Esophagus (tissue), 2 donors: ENCODE measurements around the gene TFDP2. TPM values are rescaled to one million over a fixed set of nuclear protein-coding genes. Genes with fewer than 3 reads are reported as not detected.
"Not testable (repeated sequence)": the region's sequence is repeated elsewhere in the genome, so short reads cannot be mapped to it uniquely, and the experiment has no call there.

Experiments
- H3K27ac ChIP-seq, 2 donors: one replicate each; pipeline ENCODE4 v1.5.1; 2013; ENCODE audit warnings: low read depth in 2 of 2, mild to moderate bottlenecking in 2 of 2, inconsistent platforms in 1 of 2, low read length in 1 of 2, moderate library complexity in 1 of 2
- H3K27me3 ChIP-seq, 2 donors: one replicate each; pipeline ENCODE4 v1.6.1; 2013; ENCODE audit warnings: low read length in 2 of 2, control low read depth in 1 of 2, mild to moderate bottlenecking in 1 of 2; ENCODE audit not compliant: insufficient read depth in 2 of 2, control insufficient read depth in 1 of 2
- H3K36me3 ChIP-seq, 2 donors: one replicate each; pipeline ENCODE4 v1.6.1; 2013; ENCODE audit warnings: low read length in 1 of 2; ENCODE audit not compliant: control insufficient read depth in 2 of 2, insufficient read depth in 2 of 2
- H3K4me1 ChIP-seq, 2 donors: one replicate each; pipeline ENCODE4 v1.6.1; 2013; ENCODE audit warnings: low read length in 1 of 2; ENCODE audit not compliant: control insufficient read depth in 2 of 2, insufficient read depth in 2 of 2
- H3K4me3 ChIP-seq, 2 donors: one replicate each; pipeline ENCODE4 v1.5.1; 2013; ENCODE audit warnings: low read length in 2 of 2, mild to moderate bottlenecking in 2 of 2, low read depth in 1 of 2, moderate library complexity in 1 of 2
- H3K9me3 ChIP-seq, 2 donors: one replicate each; pipeline ENCODE4 v1.6.1; 2013; ENCODE audit warnings: mild to moderate bottlenecking in 2 of 2, low read depth in 1 of 2, low read length in 1 of 2, moderate library complexity in 1 of 2; ENCODE audit not compliant: control insufficient read depth in 2 of 2, insufficient read depth in 1 of 2
- WGBS, 2 donors: extraction: QIAGEN DNeasy Blood & Tissue Kit; methylation state at CpG; one replicate each; pipeline ENCODE4 v1.1.7; 2013; 5-methylcytosine and 5-hydroxymethylcytosine counted together
- polyA plus RNA-seq, 2 donors: library from polyadenylated mRNA; stranded (reverse); fragments of 200-250 nt; gene quantifications; one replicate each; pipeline ENCODE4 v1.2.3, GENCODE V29; 2013
- donor health status: healthy with polysubstance abuse.
- donor health status: Bipolar disorder and iron deficiency.

The TFDP2 gene
- polyA plus RNA-seq, 2 donors, result 6.2 to 10.8 TPM

GRCh38 chr3:142152384-142152783 is 3.0 kb upstream of the TFDP2 start:
- no peaks in the 10 kb centered on the region for H3K36me3 ChIP-seq
- no peaks in the 10 kb centered on the region for H3K27me3 ChIP-seq
- H3K27ac ChIP-seq, result no peak overlapping the region
- no peaks in the 10 kb centered on the region for H3K4me1 ChIP-seq
- 29 to 31% methylated on average over 3 of the region's 3 CpGs for WGBS, 2 donors
- no peaks in the 10 kb centered on the region for H3K9me3 ChIP-seq
- H3K4me3 ChIP-seq, result no peak overlapping the region

- H3K9me3 ChIP-seq, result no peaks in the 10 kb centered on the region
- no peaks in the 10 kb centered on the region for H3K4me1 ChIP-seq
- H3K36me3 ChIP-seq, result no peaks in the 10 kb centered on the region
- H3K27ac ChIP-seq, result no peak overlapping the region
- H3K27me3 ChIP-seq, result no peaks in the 10 kb centered on the region
- H3K4me3 ChIP-seq, result no peak overlapping the region
- WGBS, 2 donors, result 85 to 88% methylated on average over 1 of the region's 1 CpG
These were observed 2.5 kb upstream of the TFDP2 start for GRCh38 chr3:142151828-142152227.

DNA sequence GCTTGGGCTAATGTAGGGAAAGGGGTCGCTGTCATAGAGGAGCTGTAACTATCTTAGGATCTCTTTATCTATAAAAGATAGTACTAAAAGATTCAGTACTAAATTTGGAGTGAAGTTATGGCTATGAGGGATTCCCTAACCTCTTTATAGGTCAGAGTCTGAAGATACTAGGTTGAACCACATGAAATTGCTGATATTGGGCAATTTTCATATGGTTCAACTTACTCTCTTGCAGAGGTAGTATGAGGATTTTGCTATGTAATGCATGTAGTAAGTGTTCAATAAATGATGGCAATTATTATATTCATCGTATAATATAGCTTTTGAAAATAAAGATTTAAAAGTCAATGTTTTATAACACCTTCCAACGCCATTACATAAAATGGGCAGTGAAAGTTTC is 1.9 kb upstream of the TFDP2 start:
- no peak overlapping the region for H3K27ac ChIP-seq
- no peak overlapping the region for H3K4me3 ChIP-seq
- WGBS, 2 donors, result 81 to 84% methylated on average over 3 of the region's 3 CpGs
- no peaks in the 10 kb centered on the region for H3K4me1 ChIP-seq
- H3K9me3 ChIP-seq, result no peaks in the 10 kb centered on the region
- H3K36me3 ChIP-seq, result no peaks in the 10 kb centered on the region
- H3K27me3 ChIP-seq, result no peaks in the 10 kb centered on the region

GRCh38 chr3:142150271-142150670 is 927 bp upstream of the TFDP2 start:
- Histone ChIP-seq H3K9me3 (no peaks in the 10 kb centered on the region), H3K27me3 (no peaks in the 10 kb centered on the region), H3K27ac (no peak overlapping the region), H3K36me3 (no peaks in the 10 kb centered on the region), H3K4me1 (no peaks in the 10 kb centered on the region), H3K4me3 (no peak overlapping the region)
- WGBS, 2 donors, result 94 to 95% methylated on average over 13 of the region's 13 CpGs

DNA sequence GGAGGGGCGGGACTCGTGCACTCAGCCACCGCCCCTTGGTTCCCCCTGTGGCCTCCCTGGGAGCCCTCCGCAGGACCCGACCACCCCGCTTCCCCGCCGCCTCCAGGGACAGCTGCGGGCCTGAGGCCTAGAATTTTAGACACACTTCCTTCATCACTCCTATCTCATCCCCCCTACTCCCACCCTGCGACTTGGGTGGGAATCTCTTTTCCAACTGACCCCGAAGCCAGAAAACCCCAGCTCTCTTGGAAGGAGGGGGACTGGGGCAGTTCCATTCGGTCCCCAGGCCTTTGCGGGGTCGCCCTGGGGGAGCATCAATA is 289 bp upstream of the TFDP2 start:
- 11 to 12% methylated on average over 14 of the region's 14 CpGs for WGBS, 2 donors
- H3K27me3 ChIP-seq, result no peaks in the 10 kb centered on the region
- no peaks in the 10 kb centered on the region for H3K36me3 ChIP-seq
- peak overlapping the region; percentile 44 to 82 for H3K27ac ChIP-seq
- no peaks in the 10 kb centered on the region for H3K4me1 ChIP-seq
- H3K4me3 ChIP-seq, result peak overlapping the region; percentile 66 to 76
- no peaks in the 10 kb centered on the region for H3K9me3 ChIP-seq

- peak overlapping the region; percentile 66 to 76 for H3K4me3 ChIP-seq
- no peaks in the 10 kb centered on the region for H3K9me3 ChIP-seq
- WGBS, 2 donors, result 15 to 17% methylated on average over 11 of the region's 11 CpGs
- no peaks in the 10 kb centered on the region for H3K27me3 ChIP-seq
- H3K4me1 ChIP-seq, result no peaks in the 10 kb centered on the region
- peak overlapping the region; percentile 55 to 84 for H3K27ac ChIP-seq
- no peaks in the 10 kb centered on the region for H3K36me3 ChIP-seq
These were observed 1.1 kb downstream of the TFDP2 start for GRCh38 chr3:142148044-142148791.

GRCh38 chr3:142144587-142144986 is 4.8 kb downstream of the TFDP2 start:
- H3K9me3 ChIP-seq, H3K36me3 ChIP-seq, H3K27me3 ChIP-seq, H3K4me3 ChIP-seq, H3K4me1 ChIP-seq: not testable (repeated sequence)
- H3K27ac ChIP-seq, result peak overlapping the region; percentile 13 to 21
- 58 to 63% methylated on average over 5 of the region's 5 CpGs for WGBS, 2 donors

GRCh38 chr3:142140608-142141285 is 8.6 kb downstream of the TFDP2 start:
- H3K9me3 ChIP-seq, H3K4me3 ChIP-seq, H3K4me1 ChIP-seq, H3K27ac ChIP-seq, H3K36me3 ChIP-seq, H3K27me3 ChIP-seq: not testable (repeated sequence)
- WGBS, 2 donors, result 94 to 97% methylated on average over 15 of the region's 15 CpGs

GRCh38 chr3:142137089-142137488 is 12.3 kb downstream of the TFDP2 start:
- WGBS, 2 donors, result 90% methylated on average over 1 to 2 of the region's 2 CpGs
- not testable (repeated sequence) for H3K27me3 ChIP-seq, H3K9me3 ChIP-seq, H3K27ac ChIP-seq, H3K4me3 ChIP-seq, H3K36me3 ChIP-seq, H3K4me1 ChIP-seq

- Histone ChIP-seq H3K27ac (no peak overlapping the region), H3K4me3 (no peak overlapping the region), H3K27me3 (no peaks in the 10 kb centered on the region), H3K4me1 (no peaks in the 10 kb centered on the region), H3K36me3 (no peaks in the 10 kb centered on the region), H3K9me3 (no peaks in the 10 kb centered on the region)
- WGBS, 2 donors, result 47 to 66% methylated on average over 3 of the region's 3 CpGs
These were observed 14.5 kb downstream of the TFDP2 start for GRCh38 chr3:142134799-142135325.
